MCF 10A (cell line): ENCODE results near the gene TIAM1. TPM values are rescaled to one million over a fixed set of nuclear protein-coding genes. Genes with fewer than 3 reads are reported as not detected.

Source experiments
- BruUV-seq: library from RNA; stranded (reverse); fragments of 400-500 nt; replicated peaks from 2 replicates; lab custom pipeline; 2021; lab: Mats Ljungman, UMichigan
- CTCF ChIA-PET: fragments of 300-600 bp; sonication (Branson Sonifier 250); formaldehyde crosslinking; extraction: SDS; loops from one replicate; lab custom pipeline; 2021; ENCODE audit warnings: antibody characterized with exemption, inconsistent platforms; lab: Yijun Ruan, JAX
- POLR2A ChIA-PET: fragments of 300-600, 350-650 bp; sonication (Branson Sonifier 250); formaldehyde crosslinking; extraction: SDS; loops from one replicate; lab custom pipeline; 2020; ENCODE audit warnings: antibody characterized with exemption, inconsistent platforms; lab: Yijun Ruan, JAX
- DNase-seq: peaks from one replicate; pipeline ENCODE4 v3.0.0-alpha.2; 2018; ENCODE audit not compliant: unreplicated experiment
- H3K27ac Mint-ChIP-seq: one replicate; pipeline ENCODE4 v1.8.0; 2022; ENCODE audit warnings: mild to moderate bottlenecking, low read depth, mixed read lengths; ENCODE audit not compliant: unreplicated experiment
- H3K27me3 Mint-ChIP-seq: one replicate; pipeline ENCODE4 v1.8.0; 2022; ENCODE audit warnings: mixed read lengths; ENCODE audit not compliant: insufficient read depth, unreplicated experiment
- H3K36me3 Mint-ChIP-seq: one replicate; pipeline ENCODE4 v1.8.0; 2022; ENCODE audit warnings: mild to moderate bottlenecking, moderate library complexity, mixed read lengths; ENCODE audit not compliant: insufficient read depth, unreplicated experiment
- H3K4me1 Mint-ChIP-seq: one replicate; pipeline ENCODE4 v1.8.0; 2022; ENCODE audit warnings: mixed read lengths; ENCODE audit not compliant: insufficient read depth, unreplicated experiment
- H3K4me3 Mint-ChIP-seq: one replicate; pipeline ENCODE4 v1.8.0; 2022; ENCODE audit warnings: mild to moderate bottlenecking, moderate library complexity, mixed read lengths; ENCODE audit not compliant: unreplicated experiment
- H3K9me3 Mint-ChIP-seq: one replicate; pipeline ENCODE4 v1.8.0; 2022; ENCODE audit warnings: mixed read lengths; ENCODE audit not compliant: unreplicated experiment
- intact Hi-C: fragments of 100-400 bp; cut with micrococcal nuclease; formaldehyde crosslinking; loops from 2 replicates; pipeline ENCODE4 v1.14.1; 2022
- total RNA-seq: library from RNA; stranded (reverse); gene quantifications from 2 replicates; pipeline ENCODE4 v1.2.3, GENCODE V29; 2022
- TF ChIP-seq, protein P1 (sequence below): fragments of 200-600 bp; IDR thresholded peaks from one replicate; pipeline ENCODE4 v1.8.0; 2022; ENCODE audit warnings: antibody characterized with exemption, mild to moderate bottlenecking; ENCODE audit not compliant: unreplicated experiment

The TIAM1 gene
- total RNA-seq, 1 experiment from 2014 or later = 9.8 TPM

DNA sequence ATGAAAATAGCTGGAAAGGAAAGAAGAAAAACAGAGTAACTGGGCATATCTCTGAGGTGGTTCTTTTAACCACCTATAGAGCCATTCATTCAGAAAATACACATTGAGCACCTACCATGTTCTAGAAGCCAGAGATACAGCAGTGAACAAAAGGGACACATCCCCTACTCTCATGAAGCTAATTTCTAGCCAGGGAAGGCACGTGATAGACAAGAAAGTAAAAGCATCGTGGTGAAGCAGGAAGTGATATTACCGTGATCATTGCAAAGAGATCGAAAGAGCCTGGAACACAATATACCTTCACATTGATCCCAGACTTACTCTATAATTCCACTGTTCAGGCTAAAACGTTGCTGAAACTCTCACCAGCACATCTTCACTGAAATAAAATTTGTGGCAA, 76.0 kb downstream of the TIAM1 start:
- intact Hi-C loops = no loop called here
- ChIA-PET POLR2A (interaction anchor here (0.7 kb wide), 1 partner anchor 15 kb away, joined by 3 read pairs; no protein-coding TSS in a partner anchor), CTCF (interaction anchor here (0.5 to 1.0 kb wide), 2 partner anchors 291 to 306 kb away, joined by 3 to 6 read pairs; no protein-coding TSS in a partner anchor)

DNA sequence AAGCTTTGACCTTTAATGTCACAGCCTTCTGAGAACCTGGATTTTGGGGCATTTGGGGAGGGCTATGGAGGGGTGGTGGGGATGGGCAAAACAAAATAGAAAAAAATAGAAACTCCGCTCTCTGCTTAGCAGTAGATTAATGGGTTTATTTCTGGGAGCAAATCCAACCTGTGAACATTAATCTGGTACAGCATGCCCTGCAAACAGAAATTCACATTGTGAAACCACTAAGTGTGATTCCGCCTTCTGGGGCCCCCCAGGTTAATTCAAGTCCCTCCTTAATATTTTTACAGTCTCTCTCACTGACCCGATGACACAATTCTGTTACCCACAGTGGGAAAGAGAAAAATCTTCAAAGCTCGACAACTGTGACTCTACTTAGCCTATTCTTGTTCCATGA, 76.4 kb downstream of the TIAM1 start:
- no peak overlapping the region for H3K4me3 Mint-ChIP-seq
- CTCF ChIA-PET = interaction anchor here (1.0 kb wide), 1 partner anchor 291 kb away, joined by 3 read pairs; no protein-coding TSS in a partner anchor
- H3K36me3 Mint-ChIP-seq = no peaks in the 10 kb centered on the region
- H3K27me3 Mint-ChIP-seq = no peaks in the 10 kb centered on the region
- H3K4me1 Mint-ChIP-seq = no peaks in the 10 kb centered on the region
- intact Hi-C loops = no loop called here
- no peak for DNase-seq
- no peak overlapping the region for H3K27ac Mint-ChIP-seq
- BruUV-seq = no TSS peak
- POLR2A ChIA-PET = interaction anchor here (0.7 kb wide), 1 partner anchor 16 kb away, joined by 3 read pairs; no protein-coding TSS in a partner anchor
- no peaks in the 10 kb centered on the region for H3K9me3 Mint-ChIP-seq
- TF ChIP-seq, protein P1, sequence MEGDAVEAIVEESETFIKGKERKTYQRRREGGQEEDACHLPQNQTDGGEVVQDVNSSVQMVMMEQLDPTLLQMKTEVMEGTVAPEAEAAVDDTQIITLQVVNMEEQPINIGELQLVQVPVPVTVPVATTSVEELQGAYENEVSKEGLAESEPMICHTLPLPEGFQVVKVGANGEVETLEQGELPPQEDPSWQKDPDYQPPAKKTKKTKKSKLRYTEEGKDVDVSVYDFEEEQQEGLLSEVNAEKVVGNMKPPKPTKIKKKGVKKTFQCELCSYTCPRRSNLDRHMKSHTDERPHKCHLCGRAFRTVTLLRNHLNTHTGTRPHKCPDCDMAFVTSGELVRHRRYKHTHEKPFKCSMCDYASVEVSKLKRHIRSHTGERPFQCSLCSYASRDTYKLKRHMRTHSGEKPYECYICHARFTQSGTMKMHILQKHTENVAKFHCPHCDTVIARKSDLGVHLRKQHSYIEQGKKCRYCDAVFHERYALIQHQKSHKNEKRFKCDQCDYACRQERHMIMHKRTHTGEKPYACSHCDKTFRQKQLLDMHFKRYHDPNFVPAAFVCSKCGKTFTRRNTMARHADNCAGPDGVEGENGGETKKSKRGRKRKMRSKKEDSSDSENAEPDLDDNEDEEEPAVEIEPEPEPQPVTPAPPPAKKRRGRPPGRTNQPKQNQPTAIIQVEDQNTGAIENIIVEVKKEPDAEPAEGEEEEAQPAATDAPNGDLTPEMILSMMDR = no peak

More for the DNA sequence above, 76.0 kb downstream of the TIAM1 start:
- Mint-ChIP-seq H3K36me3 (no peaks in the 10 kb centered on the region), H3K27me3 (no peaks in the 10 kb centered on the region), H3K9me3 (no peaks in the 10 kb centered on the region), H3K4me3 (no peak overlapping the region), H3K4me1 (peaks cover 3% of the 10 kb centered on the region), H3K27ac (no peak overlapping the region)
- no peak for DNase-seq
- TF ChIP-seq, protein P1 = no peak
- no TSS peak for BruUV-seq

DNA sequence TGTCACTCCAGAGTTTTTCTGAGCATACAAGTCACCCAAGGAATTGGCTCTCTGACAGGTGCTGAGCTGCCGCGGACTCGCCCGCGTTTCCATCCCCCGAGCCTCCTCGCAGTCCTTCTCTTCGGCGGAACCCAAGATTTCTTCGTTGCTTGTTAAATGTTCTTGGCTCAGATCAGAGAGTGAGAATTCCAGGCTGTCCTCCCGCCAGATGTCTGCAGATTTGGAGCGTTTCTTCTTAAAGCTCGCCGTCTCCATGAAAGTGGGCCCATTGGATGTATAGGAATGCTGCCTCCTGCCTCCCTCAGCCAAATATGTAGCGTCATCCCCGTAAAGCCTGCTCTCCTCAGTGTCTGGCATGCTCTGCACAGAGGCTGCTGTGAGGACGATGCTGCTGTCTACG, 77.8 kb downstream of the TIAM1 start:
- CTCF ChIA-PET = interaction anchor here (1.0 kb wide), 1 partner anchor 17 kb away, joined by 4 read pairs; no protein-coding TSS in a partner anchor
- Mint-ChIP-seq H3K4me1 (no peaks in the 10 kb centered on the region), H3K27ac (no peak overlapping the region), H3K9me3 (no peaks in the 10 kb centered on the region), H3K36me3 (no peaks in the 10 kb centered on the region), H3K27me3 (no peaks in the 10 kb centered on the region), H3K4me3 (no peak overlapping the region)
- no TSS peak for BruUV-seq
- DNase-seq = no peak
- TF ChIP-seq, protein P1 = no peak
- intact Hi-C loops = no loop called here
- POLR2A ChIA-PET = no interaction called here

GRCh38 chr21:31265366-31266013, 78.6 kb downstream of the TIAM1 start:
- intact Hi-C loops = no loop called here
- no peaks in the 10 kb centered on the region for H3K9me3 Mint-ChIP-seq
- no TSS peak for BruUV-seq
- CTCF ChIA-PET = interaction anchor here (0.7 to 1.4 kb wide), 3 partner anchors 18 to 167 kb away, joined by 3 to 4 read pairs (median 3); no protein-coding TSS in a partner anchor
- POLR2A ChIA-PET = no interaction called here
- no peak overlapping the region for H3K4me3 Mint-ChIP-seq
- TF ChIP-seq, protein P1 = no peak
- no peak for DNase-seq
- no peaks in the 10 kb centered on the region for H3K36me3 Mint-ChIP-seq
- no peak overlapping the region for H3K27ac Mint-ChIP-seq
- no peaks in the 10 kb centered on the region for H3K4me1 Mint-ChIP-seq
- no peaks in the 10 kb centered on the region for H3K27me3 Mint-ChIP-seq
